ENCODE data around the gene LMO1.
A peak's percentile ranks its signal among the peaks of the same experiment; 100 is the strongest.

The LMO1 gene

GRCh38 chr11:8263769-8264410 lies at the start of gene LMO1:
Gene LMO1 (minus strand): TSS chr11:8263878. CDS start chr11:8263362, 516 bp downstream.
- Mint-ChIP-seq H3K27ac (no peak within 1 kb of the TSS), H3K27me3 (peaks cover 33% of the 10 kb centered on the region), H3K36me3 (no peaks in the 10 kb centered on the region), H3K9me3 (ENCODE audit: low read depth) (no peaks in the 10 kb centered on the region), H3K4me1 (ENCODE audit: low read depth) (peaks cover 7% of the 10 kb centered on the region), H3K4me3 (peak within 1 kb of the TSS; percentile 87)

GRCh38 chr11:8312986-8313385 lies 49.3 kb upstream of the LMO1 start:
- Mint-ChIP-seq H3K4me1 (ENCODE audit: low read depth) (no peaks in the 10 kb centered on the region), H3K27me3 (no peaks in the 10 kb centered on the region), H3K27ac (no peak overlapping the region), H3K36me3 (no peaks in the 10 kb centered on the region), H3K4me3 (no peak overlapping the region), H3K9me3 (ENCODE audit: low read depth) (no peaks in the 10 kb centered on the region)

- no peaks in the 10 kb centered on the region for H3K9me3 Mint-ChIP-seq (ENCODE audit: low read depth)
- H3K36me3 Mint-ChIP-seq: no peaks in the 10 kb centered on the region
- no peaks in the 10 kb centered on the region for H3K27me3 Mint-ChIP-seq
- H3K27ac Mint-ChIP-seq: no peak overlapping the region
- no peak overlapping the region for H3K4me3 Mint-ChIP-seq
- no peaks in the 10 kb centered on the region for H3K4me1 Mint-ChIP-seq (ENCODE audit: low read depth)
These were observed 47.7 kb upstream of the LMO1 start for GRCh38 chr11:8311366-8311765.

- no peaks in the 10 kb centered on the region for H3K4me1 Mint-ChIP-seq (ENCODE audit: low read depth)
- H3K4me3 Mint-ChIP-seq: no peak overlapping the region
- H3K27me3 Mint-ChIP-seq: no peaks in the 10 kb centered on the region
- H3K27ac Mint-ChIP-seq: no peak overlapping the region
- no peaks in the 10 kb centered on the region for H3K9me3 Mint-ChIP-seq (ENCODE audit: low read depth)
- H3K36me3 Mint-ChIP-seq: no peaks in the 10 kb centered on the region
These were observed 47.1 kb upstream of the LMO1 start for GRCh38 chr11:8310743-8311298.

GRCh38 chr11:8309862-8310261 lies 46.2 kb upstream of the LMO1 start:
- Mint-ChIP-seq H3K36me3 (no peaks in the 10 kb centered on the region), H3K4me1 (ENCODE audit: low read depth) (no peaks in the 10 kb centered on the region), H3K4me3 (no peak overlapping the region), H3K9me3 (ENCODE audit: low read depth) (peaks cover 1% of the 10 kb centered on the region), H3K27me3 (no peaks in the 10 kb centered on the region), H3K27ac (no peak overlapping the region)

GRCh38 chr11:8309311-8309710 lies 45.6 kb upstream of the LMO1 start:
- no peaks in the 10 kb centered on the region for H3K36me3 Mint-ChIP-seq
- H3K4me3 Mint-ChIP-seq: no peak overlapping the region
- no peak overlapping the region for H3K27ac Mint-ChIP-seq
- peaks cover 6% of the 10 kb centered on the region for H3K9me3 Mint-ChIP-seq (ENCODE audit: low read depth)
- H3K4me1 Mint-ChIP-seq (ENCODE audit: low read depth): no peaks in the 10 kb centered on the region
- no peaks in the 10 kb centered on the region for H3K27me3 Mint-ChIP-seq

GRCh38 chr11:8307601-8308000 lies 43.9 kb upstream of the LMO1 start:
- no peak overlapping the region for H3K4me3 Mint-ChIP-seq
- H3K9me3 Mint-ChIP-seq (ENCODE audit: low read depth): peaks cover 16% of the 10 kb centered on the region
- peaks cover 4% of the 10 kb centered on the region for H3K36me3 Mint-ChIP-seq
- H3K27me3 Mint-ChIP-seq: peaks cover 2% of the 10 kb centered on the region
- no peaks in the 10 kb centered on the region for H3K4me1 Mint-ChIP-seq (ENCODE audit: low read depth)
- H3K27ac Mint-ChIP-seq: no peak overlapping the region

GRCh38 chr11:8301622-8302021 lies 37.9 kb upstream of the LMO1 start:
- peaks cover 22% of the 10 kb centered on the region for H3K9me3 Mint-ChIP-seq (ENCODE audit: low read depth)
- H3K4me3 Mint-ChIP-seq: no peak overlapping the region
- H3K36me3 Mint-ChIP-seq: peaks cover 4% of the 10 kb centered on the region
- no peaks in the 10 kb centered on the region for H3K4me1 Mint-ChIP-seq (ENCODE audit: low read depth)
- no peak overlapping the region for H3K27ac Mint-ChIP-seq
- H3K27me3 Mint-ChIP-seq: peaks cover 9% of the 10 kb centered on the region

GRCh38 chr11:8298801-8299786 lies 35.4 kb upstream of the LMO1 start:
- Mint-ChIP-seq H3K4me1 (ENCODE audit: low read depth) (no peaks in the 10 kb centered on the region), H3K36me3 (peaks cover 4% of the 10 kb centered on the region), H3K4me3 (no peak overlapping the region), H3K27ac (no peak overlapping the region), H3K9me3 (ENCODE audit: low read depth) (peaks cover 15% of the 10 kb centered on the region), H3K27me3 (peaks cover 9% of the 10 kb centered on the region)

- Mint-ChIP-seq H3K36me3 (peaks cover 3% of the 10 kb centered on the region), H3K4me1 (ENCODE audit: low read depth) (no peaks in the 10 kb centered on the region), H3K4me3 (no peak overlapping the region), H3K27ac (no peak overlapping the region), H3K9me3 (ENCODE audit: low read depth) (peaks cover 9% of the 10 kb centered on the region), H3K27me3 (peaks cover 8% of the 10 kb centered on the region)
These were observed 34.2 kb upstream of the LMO1 start for GRCh38 chr11:8297781-8298440.

- no peak overlapping the region for H3K4me3 Mint-ChIP-seq
- H3K4me1 Mint-ChIP-seq (ENCODE audit: low read depth): no peaks in the 10 kb centered on the region
- H3K27me3 Mint-ChIP-seq: peaks cover 8% of the 10 kb centered on the region
- H3K9me3 Mint-ChIP-seq (ENCODE audit: low read depth): no peaks in the 10 kb centered on the region
- no peaks in the 10 kb centered on the region for H3K36me3 Mint-ChIP-seq
- H3K27ac Mint-ChIP-seq: no peak overlapping the region
These were observed 33.2 kb upstream of the LMO1 start for GRCh38 chr11:8296872-8297271.

- no peaks in the 10 kb centered on the region for H3K36me3 Mint-ChIP-seq
These were observed 32.5 kb upstream of the LMO1 start for GRCh38 chr11:8296038-8296649.

GRCh38 chr11:8294251-8294935 lies 30.7 kb upstream of the LMO1 start:
- no peak overlapping the region for H3K27ac Mint-ChIP-seq
- H3K4me3 Mint-ChIP-seq: no peak overlapping the region
- H3K27me3 Mint-ChIP-seq: peaks cover 5% of the 10 kb centered on the region
- no peaks in the 10 kb centered on the region for H3K4me1 Mint-ChIP-seq (ENCODE audit: low read depth)
- no peaks in the 10 kb centered on the region for H3K9me3 Mint-ChIP-seq (ENCODE audit: low read depth)
- no peaks in the 10 kb centered on the region for H3K36me3 Mint-ChIP-seq

More at GRCh38 chr11:8296038-8296649, 32.5 kb upstream of the LMO1 start:
- no peak overlapping the region for H3K27ac Mint-ChIP-seq
- no peaks in the 10 kb centered on the region for H3K4me1 Mint-ChIP-seq (ENCODE audit: low read depth)
- no peak overlapping the region for H3K4me3 Mint-ChIP-seq
- no peaks in the 10 kb centered on the region for H3K9me3 Mint-ChIP-seq (ENCODE audit: low read depth)
- H3K27me3 Mint-ChIP-seq: peaks cover 7% of the 10 kb centered on the region

GRCh38 chr11:8293171-8293570 lies 29.5 kb upstream of the LMO1 start:
- Mint-ChIP-seq H3K4me1 (ENCODE audit: low read depth) (no peaks in the 10 kb centered on the region), H3K36me3 (no peaks in the 10 kb centered on the region), H3K4me3 (no peak overlapping the region), H3K27me3 (peaks cover 2% of the 10 kb centered on the region), H3K27ac (no peak overlapping the region), H3K9me3 (ENCODE audit: low read depth) (no peaks in the 10 kb centered on the region)
